Stromal cell of bone marrow (primary cell): ENCODE data around the gene MAPK7.
A peak's percentile ranks its signal among the peaks of the same experiment; 100 is the strongest.

ENCODE experiments used
- DNase-seq: peaks from one replicate; pipeline ENCODE4 v3.0.0-alpha.2; 2012; ENCODE audit warnings: low read depth

Gene MAPK7

GRCh38 chr17:19363460-19364035 is 14.8 kb upstream of the MAPK7 start:
- DNase-seq = no peak

- no peak for DNase-seq
Measured at GRCh38 chr17:19364699-19365498, 13.4 kb upstream of the MAPK7 start.

GRCh38 chr17:19365499-19365817 is 12.8 kb upstream of the MAPK7 start:
- DNase-seq = no peak

- no peak for DNase-seq
Measured at GRCh38 chr17:19365833-19366636, 12.3 kb upstream of the MAPK7 start.

- no peak for DNase-seq
Measured at GRCh38 chr17:19366637-19366972, 11.7 kb upstream of the MAPK7 start.

- no peak for DNase-seq
Measured at GRCh38 chr17:19368229-19368628, 10.1 kb upstream of the MAPK7 start.

- DNase-seq = no peak
Measured at GRCh38 chr17:19369107-19369778, 9.1 kb upstream of the MAPK7 start.

GRCh38 chr17:19369846-19370492 is 8.3 kb upstream of the MAPK7 start:
- DNase-seq = no peak

- no peak for DNase-seq
Measured at GRCh38 chr17:19370493-19370960, 7.8 kb upstream of the MAPK7 start.

- DNase-seq = no peak
Measured at GRCh38 chr17:19371259-19372010, 6.9 kb upstream of the MAPK7 start.

- DNase-seq = no peak
Measured at GRCh38 chr17:19372011-19372370, 6.3 kb upstream of the MAPK7 start.

- no peak for DNase-seq
Measured at GRCh38 chr17:19372439-19372838, 5.9 kb upstream of the MAPK7 start.

GRCh38 chr17:19372866-19373504 is 5.3 kb upstream of the MAPK7 start:
- no peak for DNase-seq

- no peak for DNase-seq
Measured at GRCh38 chr17:19374136-19374535, 4.2 kb upstream of the MAPK7 start.

- DNase-seq = no peak
Measured at GRCh38 chr17:19375732-19376131, 2.6 kb upstream of the MAPK7 start.

GRCh38 chr17:19376811-19377210 is 1.5 kb upstream of the MAPK7 start:
- no peak for DNase-seq

- DNase-seq = peak; percentile 97
Measured at GRCh38 chr17:19377602-19378415, 489 bp upstream of the MAPK7 start.

GRCh38 chr17:19379361-19380065 is 1.2 kb downstream of the MAPK7 start:
- DNase-seq = no peak
